IPS DF 4.7 (cell line): ENCODE measurements around the gene MAP3K9.
"Not testable (repeated sequence)": the region's sequence is repeated elsewhere in the genome, so short reads cannot be mapped to it uniquely, and the experiment has no call there.

Experiments used
- DNase-seq: peaks from one replicate; pipeline ENCODE4 v3.0.0-alpha.2; 2013; ENCODE audit warnings: low spot score; ENCODE audit errors: extremely low read depth

Gene MAP3K9

GRCh38 chr14:70726651-70727375 lies 82.5 kb downstream of the MAP3K9 start:
- no peak for DNase-seq

DNA sequence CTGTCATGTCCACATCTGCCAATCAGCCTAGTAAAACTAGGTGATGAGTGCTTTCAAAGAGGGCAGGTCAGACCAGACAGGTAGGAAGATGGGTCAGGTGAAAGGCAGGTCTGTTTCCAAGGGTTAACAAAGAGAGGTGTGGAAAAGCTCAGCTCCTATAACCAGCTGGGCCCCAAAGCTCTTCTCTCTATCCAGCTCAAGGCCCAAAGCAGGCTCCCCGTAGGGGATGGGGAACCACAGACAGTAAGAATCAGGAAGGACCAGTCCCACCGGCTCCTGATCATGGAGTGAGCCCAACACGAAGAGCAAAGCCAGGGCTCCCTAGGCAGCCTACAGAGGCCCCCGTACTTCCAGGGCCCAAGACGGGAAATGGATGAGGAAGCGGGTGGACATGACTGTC lies 84.4 kb downstream of the MAP3K9 start:
- no peak for DNase-seq

GRCh38 chr14:70724110-70724509 lies 85.2 kb downstream of the MAP3K9 start:
- DNase-seq = no peak

GRCh38 chr14:70723276-70723675 lies 86.0 kb downstream of the MAP3K9 start:
- no peak for DNase-seq

GRCh38 chr14:70722418-70722817 lies 86.9 kb downstream of the MAP3K9 start:
- DNase-seq = no peak

GRCh38 chr14:70721542-70721941 lies 87.8 kb downstream of the MAP3K9 start:
- DNase-seq = no peak

GRCh38 chr14:70718383-70719118 lies 90.8 kb downstream of the MAP3K9 start:
- DNase-seq = no peak

DNA sequence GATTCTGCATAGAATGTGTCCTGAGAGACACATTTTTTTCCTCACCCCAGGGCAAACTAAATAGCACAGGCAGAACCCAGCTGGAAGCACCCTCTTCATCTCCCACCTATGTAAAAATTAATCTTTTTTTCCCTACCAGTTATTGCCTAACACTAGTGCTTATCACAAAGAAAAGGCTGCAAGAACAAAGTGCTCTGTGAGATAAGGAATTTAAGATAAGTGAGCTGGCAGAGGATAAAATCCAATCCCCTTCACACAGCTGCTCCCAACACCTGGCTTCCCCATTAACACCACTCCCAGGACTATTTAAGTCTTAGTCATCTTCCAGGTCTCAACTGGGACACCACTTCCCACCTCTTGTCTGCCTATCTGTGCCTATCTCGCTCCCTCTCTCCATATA lies 92.4 kb downstream of the MAP3K9 start:
- DNase-seq = no peak

DNA sequence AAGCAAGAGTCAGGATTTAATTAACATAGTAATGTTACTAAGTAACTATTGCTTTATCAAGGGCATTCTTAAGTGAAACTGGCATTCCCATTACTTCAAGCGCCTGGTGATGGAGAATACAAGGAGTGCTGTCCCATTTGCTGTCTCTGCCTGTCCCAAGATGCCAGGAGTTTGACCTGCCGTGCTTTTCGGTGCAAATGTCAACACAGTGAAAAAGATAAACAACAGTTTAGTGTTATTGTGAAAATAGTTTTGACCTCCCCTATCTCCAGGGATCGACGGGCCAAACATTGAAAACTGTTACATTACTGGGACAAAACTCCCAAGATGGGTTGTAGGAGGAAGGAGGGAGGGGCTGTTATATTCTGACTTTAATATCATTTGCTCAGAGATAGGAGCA lies 92.8 kb downstream of the MAP3K9 start:
- DNase-seq = no peak

- DNase-seq = no peak
These were observed 95.2 kb downstream of the MAP3K9 start for GRCh38 chr14:70714055-70714550.

- no peak for DNase-seq
These were observed 95.8 kb downstream of the MAP3K9 start for GRCh38 chr14:70713511-70713916.

DNA sequence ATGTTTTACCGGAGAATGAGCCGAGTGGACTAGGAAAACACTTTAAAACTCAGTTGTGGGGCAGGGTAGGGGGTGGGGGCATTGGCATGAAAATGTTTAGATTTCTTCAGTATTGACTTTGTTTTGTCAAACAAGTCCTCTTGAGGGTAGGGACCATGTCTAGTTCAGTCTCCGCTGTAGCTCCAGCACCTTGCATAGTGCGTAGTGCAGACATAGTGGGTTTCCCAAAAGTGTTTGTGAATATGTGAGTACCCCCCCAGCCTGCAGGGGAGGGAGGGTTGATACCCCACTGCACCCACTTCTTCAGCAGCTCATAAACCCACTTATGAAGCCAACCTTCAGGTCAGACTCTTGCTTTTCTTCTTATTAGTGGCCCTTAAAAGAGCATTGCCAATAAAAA lies 96.2 kb downstream of the MAP3K9 start:
- no peak for DNase-seq

DNA sequence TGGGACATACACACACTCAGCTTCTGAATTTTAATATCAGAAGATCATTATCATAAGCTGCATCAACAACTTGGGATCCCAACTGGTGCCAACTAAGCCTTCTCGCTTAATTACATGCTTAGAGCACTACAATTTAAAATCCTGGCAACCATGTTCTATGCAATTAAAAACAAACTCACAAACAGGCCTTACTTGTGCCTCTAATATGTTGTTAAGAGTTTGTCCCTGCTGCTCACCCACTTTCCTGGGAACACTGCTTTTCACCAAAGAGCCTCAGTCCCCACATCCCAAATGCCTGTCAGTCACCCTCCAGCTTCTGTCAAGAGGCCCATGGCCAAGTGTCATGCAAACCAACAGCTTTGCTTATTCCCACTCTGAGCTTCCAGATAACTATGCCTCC lies 97.9 kb downstream of the MAP3K9 start:
- DNase-seq = no peak

DNA sequence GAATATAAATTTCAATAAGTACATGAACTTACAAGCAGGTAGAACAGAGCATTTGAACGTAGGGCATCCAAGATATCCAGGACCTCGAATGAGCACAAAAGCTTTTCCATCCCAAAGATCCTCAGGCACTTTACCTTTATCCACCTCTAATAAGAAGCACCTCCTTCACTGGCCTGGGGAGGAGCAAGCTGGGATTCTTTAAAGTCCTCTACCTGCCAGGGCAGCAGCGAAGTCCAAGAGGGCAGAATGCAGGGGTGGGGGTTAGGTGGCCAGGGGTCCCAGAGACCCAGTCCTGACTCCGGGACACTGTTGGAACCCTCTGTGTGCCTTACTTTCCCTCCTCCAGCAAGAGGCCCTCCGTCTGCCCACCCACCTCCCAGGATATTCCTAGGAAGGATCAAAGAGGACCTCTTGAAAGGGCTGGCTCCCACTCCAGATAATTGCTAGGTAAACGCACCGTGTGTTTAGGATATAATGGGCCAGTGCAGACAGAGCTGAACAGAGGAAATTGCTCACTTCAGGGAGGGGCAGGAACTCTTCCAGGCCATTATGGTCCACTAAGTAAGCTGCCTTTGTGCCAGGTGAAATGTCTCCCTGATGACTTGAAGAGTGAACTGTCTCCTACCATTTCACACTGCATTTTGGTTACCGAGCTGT lies 99.5 kb downstream of the MAP3K9 start:
- DNase-seq = no peak

DNA sequence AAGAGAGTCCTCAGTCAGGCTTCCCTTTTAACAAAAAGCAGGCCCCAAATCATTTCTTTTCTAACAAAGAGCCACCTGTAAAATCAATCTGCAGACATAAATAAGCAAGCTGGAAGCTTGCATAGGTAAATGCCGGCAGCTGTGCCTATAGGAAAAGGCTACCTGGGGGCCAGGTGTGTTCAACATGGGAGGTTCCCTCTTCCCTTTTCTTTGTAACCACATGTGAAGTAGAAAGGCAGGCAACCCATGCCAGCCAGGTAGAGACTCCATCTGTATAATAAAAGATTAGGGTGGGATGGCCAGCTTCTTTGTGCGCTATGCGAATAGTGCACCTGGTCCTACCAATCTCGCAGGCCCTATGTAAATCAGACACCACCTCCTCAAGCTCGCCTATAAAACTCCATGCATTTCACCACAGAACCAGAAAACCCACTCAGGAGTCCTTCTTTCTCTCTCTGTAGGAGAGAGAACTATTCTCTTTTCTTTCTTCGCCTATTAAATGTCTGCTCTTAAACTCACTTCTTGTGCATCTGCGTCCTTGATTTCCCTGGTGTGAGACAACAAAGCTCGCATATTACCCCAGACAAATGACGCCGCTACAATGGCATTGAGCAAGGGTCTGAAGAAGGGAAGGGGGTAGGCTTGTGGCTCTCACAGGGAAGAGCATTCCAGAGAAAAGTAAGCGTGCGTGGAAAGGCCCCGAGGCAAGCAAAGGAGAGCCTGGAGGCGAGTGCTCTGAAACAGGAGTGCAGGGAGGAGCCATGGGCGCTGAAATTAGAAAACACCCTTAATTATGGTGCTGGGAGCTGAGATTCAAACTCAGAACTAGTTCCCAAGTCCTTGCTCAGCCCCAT lies 100.4 kb downstream of the MAP3K9 start:
- no peak for DNase-seq

GRCh38 chr14:70707138-70708038 lies 101.9 kb downstream of the MAP3K9 start:
- no peak for DNase-seq

DNA sequence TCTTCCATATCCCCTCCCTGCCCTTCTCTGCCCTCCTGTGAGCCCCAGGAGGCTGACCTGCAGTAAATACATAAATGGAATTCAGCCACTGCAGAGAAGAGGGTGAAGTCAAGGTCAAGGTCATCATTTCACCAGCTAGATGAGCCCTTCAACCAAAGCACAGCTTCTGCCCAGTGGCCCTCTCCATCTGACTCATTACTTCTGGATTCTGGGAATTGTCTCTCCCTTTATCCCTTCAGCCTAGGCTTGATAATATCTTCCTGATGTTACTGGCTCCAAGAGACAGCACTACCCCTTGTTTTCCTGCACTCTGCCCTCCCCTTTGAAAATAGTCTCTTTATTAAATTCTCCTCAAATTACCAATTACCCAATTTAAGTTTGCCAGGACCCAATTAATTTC lies 103.1 kb downstream of the MAP3K9 start:
- DNase-seq = no peak

- no peak for DNase-seq
These were observed 104.4 kb downstream of the MAP3K9 start for GRCh38 chr14:70704960-70705359.

DNA sequence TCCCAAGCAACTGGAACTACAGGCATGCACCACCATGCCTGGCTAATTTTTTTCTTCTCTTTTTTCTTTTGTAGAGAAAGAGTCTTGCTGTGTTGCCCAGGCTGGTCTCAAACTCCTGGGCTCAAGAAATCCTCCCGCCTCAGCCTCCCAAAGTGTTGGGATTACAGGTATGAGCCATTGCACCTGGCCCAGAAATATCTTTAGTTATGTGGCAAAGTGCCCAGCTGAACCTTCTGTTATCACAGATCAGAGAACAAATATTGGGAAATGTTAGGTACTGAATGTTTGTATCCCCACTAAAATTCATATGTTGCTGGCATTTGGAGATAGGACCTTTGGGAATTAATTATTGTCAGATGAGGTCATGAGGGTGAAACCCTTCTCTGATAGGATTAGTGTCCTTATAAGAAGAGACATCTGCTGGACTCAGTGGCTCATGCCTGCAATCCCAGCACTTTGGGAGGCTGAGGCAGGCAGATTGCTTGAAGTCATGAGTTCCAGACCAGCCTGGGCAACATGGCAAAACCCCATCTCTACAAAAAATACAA lies 105.6 kb downstream of the MAP3K9 start:
- not testable (repeated sequence) for DNase-seq

DNA sequence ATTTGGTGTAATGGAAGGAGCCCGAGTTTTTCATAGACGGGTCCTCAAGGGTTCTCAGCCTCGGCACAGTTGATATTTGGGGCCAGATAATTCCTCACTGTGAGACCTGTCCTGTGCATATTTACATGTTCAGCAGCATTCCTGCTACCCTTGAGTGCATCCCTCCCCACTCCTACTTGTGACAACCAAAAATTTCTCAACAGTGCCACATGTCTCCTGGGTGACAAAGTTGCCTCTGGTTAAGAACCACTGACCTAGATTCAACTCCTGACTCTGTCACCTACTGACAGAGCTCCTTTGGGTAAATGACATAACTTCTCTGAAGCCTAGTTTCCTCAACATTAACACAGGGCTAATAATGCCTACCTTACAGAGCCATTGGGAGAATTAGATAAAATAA lies 107.2 kb downstream of the MAP3K9 start:
- DNase-seq = no peak
